Esophagus squamous epithelium (tissue), 4 donors: Measurements from ENCODE around the gene FHIT.

Source experiments
- CTCF ChIP-seq, 6 experiments: fragments of 450-650 bp in 4 of 6; fragments of 200-600 bp in 2 of 6; sonication (generic) in 2 of 6; IDR thresholded peaks; one replicate each; pipeline ENCODE4 v1.5.1; 2016 to 2019; ENCODE audit warnings: antibody characterized with exemption in 6 of 6, mild to moderate bottlenecking in 4 of 6, moderate library complexity in 4 of 6
- POLR2A ChIP-seq, 4 donors: fragments of 450-650 bp; IDR thresholded peaks; one replicate each; pipeline ENCODE4 v1.6.1; 2017; ENCODE audit warnings: antibody characterized with exemption in 4 of 4, mild to moderate bottlenecking in 4 of 4, moderate library complexity in 3 of 4

GRCh38 chr3:60913474-60913873 is 337.8 kb downstream of the FHIT start:
- no peak for TF ChIP-seq CTCF (IDR thresholded peaks at IDR 0.05)
- no peak for TF ChIP-seq POLR2A (IDR thresholded peaks at IDR 0.05)
